ENCODE results near the gene CFAP61. TPM values are rescaled to one million over a fixed set of nuclear protein-coding genes. Genes with fewer than 3 reads are reported as not detected.

CFAP61 gene
- total RNA-seq, 2 donors from 2014 or later, result 0.27 TPM; not detected in 1

- Histone ChIP-seq H3K9me3 (no peaks in the 10 kb centered on the region), H3K27ac (no peak overlapping the region), H3K27me3 (replicated peaks; ENCODE audit: insufficient read depth) (no peaks in the 10 kb centered on the region), H3K36me3 (no peaks in the 10 kb centered on the region), H3K4me3 (no peak overlapping the region), H3K4me1 (ENCODE audit: control insufficient read depth in 1 of 2, low read depth in 2 of 2) (no peaks in the 10 kb centered on the region)
- TF ChIP-seq CTCF (IDR thresholded peaks at IDR 0.05), result no peak
- DNase-seq (ENCODE audit: low spot score) (no peak), ATAC-seq (ENCODE audit: insufficient number of reproducible peaks, low FRiP score, low read depth) (no peak)
Measured at GRCh38 chr20:20331156-20331555, 278.8 kb downstream of the CFAP61 start.

- Histone ChIP-seq H3K9me3 (no peaks in the 10 kb centered on the region), H3K4me3 (no peak overlapping the region), H3K36me3 (no peaks in the 10 kb centered on the region), H3K4me1 (ENCODE audit: control insufficient read depth in 1 of 2, low read depth in 2 of 2) (no peaks in the 10 kb centered on the region), H3K27me3 (replicated peaks; ENCODE audit: insufficient read depth) (no peaks in the 10 kb centered on the region), H3K27ac (no peak overlapping the region)
- DNase-seq (ENCODE audit: low spot score) (no peak), ATAC-seq (ENCODE audit: insufficient number of reproducible peaks, low FRiP score, low read depth) (no peak)
- TF ChIP-seq CTCF (IDR thresholded peaks at IDR 0.05), result no peak
Measured at GRCh38 chr20:20331817-20332216, 279.5 kb downstream of the CFAP61 start.

- H3K4me3 ChIP-seq, result no peak overlapping the region
- no peaks in the 10 kb centered on the region for H3K4me1 ChIP-seq (ENCODE audit: control insufficient read depth in 1 of 2, low read depth in 2 of 2)
- no peaks in the 10 kb centered on the region for H3K27me3 ChIP-seq (replicated peaks; ENCODE audit: insufficient read depth)
- DNase-seq (ENCODE audit: low spot score) (no peak), ATAC-seq (ENCODE audit: insufficient number of reproducible peaks, low FRiP score, low read depth) (no peak)
- H3K27ac ChIP-seq, result no peak overlapping the region
- no peaks in the 10 kb centered on the region for H3K36me3 ChIP-seq
- H3K9me3 ChIP-seq, result no peaks in the 10 kb centered on the region
- TF ChIP-seq CTCF (IDR thresholded peaks at IDR 0.05), result no peak
Measured at GRCh38 chr20:20333866-20334265, 281.5 kb downstream of the CFAP61 start.

GRCh38 chr20:20334489-20334888 lies 282.2 kb downstream of the CFAP61 start:
- no peaks in the 10 kb centered on the region for H3K36me3 ChIP-seq
- no peak overlapping the region for H3K27ac ChIP-seq
- H3K4me3 ChIP-seq, result no peak overlapping the region
- ATAC-seq (ENCODE audit: insufficient number of reproducible peaks, low FRiP score, low read depth), result no peak
- no peak for TF ChIP-seq CTCF (IDR thresholded peaks at IDR 0.05)
- H3K4me1 ChIP-seq (ENCODE audit: control insufficient read depth in 1 of 2, low read depth in 2 of 2), result no peaks in the 10 kb centered on the region
- H3K9me3 ChIP-seq, result no peaks in the 10 kb centered on the region
- H3K27me3 ChIP-seq (replicated peaks; ENCODE audit: insufficient read depth), result no peaks in the 10 kb centered on the region
- no peak for DNase-seq (ENCODE audit: low spot score)

GRCh38 chr20:20338133-20338730 lies 285.9 kb downstream of the CFAP61 start:
- H3K4me1 ChIP-seq (ENCODE audit: control insufficient read depth in 1 of 2, low read depth in 2 of 2), result no peaks in the 10 kb centered on the region
- TF ChIP-seq CTCF (IDR thresholded peaks at IDR 0.05), result no peak
- H3K36me3 ChIP-seq, result no peaks in the 10 kb centered on the region
- no peak overlapping the region for H3K4me3 ChIP-seq
- H3K27me3 ChIP-seq (replicated peaks; ENCODE audit: insufficient read depth), result no peaks in the 10 kb centered on the region
- no peak overlapping the region for H3K27ac ChIP-seq
- H3K9me3 ChIP-seq, result no peaks in the 10 kb centered on the region
- ATAC-seq (ENCODE audit: insufficient number of reproducible peaks, low FRiP score, low read depth) (no peak), DNase-seq (ENCODE audit: low spot score) (no peak)
